ENCODE results near the gene FAM78A. TPM values are rescaled to one million over a fixed set of nuclear protein-coding genes. Genes with fewer than 3 reads are reported as not detected.

FAM78A gene
- polyA plus RNA-seq (2012; ENCODE audit: low read depth, missing spikeins): 11.3 TPM

GRCh38 chr9:131276094-131276888 lies at the start of gene FAM78A:
Gene FAM78A (minus strand): TSS chr9:131276510. CDS start chr9:131276179, 331 bp downstream.
- 0 out of 2 replicates have a peak, but pooled peaks have one; percentile 22 for TF ChIP-seq SPI1 (IDR thresholded peaks at IDR 0.05; ENCODE audit: low read depth, low read length)
- no peak for TF ChIP-seq PAX5 (IDR thresholded peaks at IDR 0.05; ENCODE audit: insufficient read depth, low read length, severe bottlenecking)
- no peak for DNase-seq (ENCODE audit: insufficient read length, low spot score)
- no peak for FAIRE-seq

GRCh38 chr9:131324736-131325679 lies 48.7 kb upstream of the FAM78A start:
- FAIRE-seq (no peak), DNase-seq (ENCODE audit: insufficient read length, low spot score) (no peak)
- TF ChIP-seq POLR2AphosphoS5 (IDR thresholded peaks at IDR 0.05; ENCODE audit: low read depth, low read length) (no peak), PAX5 (IDR thresholded peaks at IDR 0.05; ENCODE audit: insufficient read depth, low read length, severe bottlenecking) (no peak), POU2F2 (IDR thresholded peaks at IDR 0.05; ENCODE audit: low read depth, low read length) (no peak), SPI1 (IDR thresholded peaks at IDR 0.05; ENCODE audit: low read depth, low read length) (no peak)

- FAIRE-seq (no peak), DNase-seq (ENCODE audit: insufficient read length, low spot score) (no peak)
- TF ChIP-seq PAX5 (IDR thresholded peaks at IDR 0.05; ENCODE audit: insufficient read depth, low read length, severe bottlenecking) (no peak), POU2F2 (IDR thresholded peaks at IDR 0.05; ENCODE audit: low read depth, low read length) (no peak), TAF1 (IDR thresholded peaks at IDR 0.05; ENCODE audit: low read depth, low read length) (no peak)
Observed at GRCh38 chr9:131323629-131324028, 47.3 kb upstream of the FAM78A start.

GRCh38 chr9:131320031-131320685 lies 43.8 kb upstream of the FAM78A start:
- no peak for FAIRE-seq
- no peak for DNase-seq (ENCODE audit: insufficient read length, low spot score)
- no peak for TF ChIP-seq TAF1 (IDR thresholded peaks at IDR 0.05; ENCODE audit: low read depth, low read length)
- TF ChIP-seq POU2F2 (IDR thresholded peaks at IDR 0.05; ENCODE audit: low read depth, low read length): no peak
- TF ChIP-seq POLR2A (IDR thresholded peaks at IDR 0.05; ENCODE audit: low read depth, low read length): no peak
- TF ChIP-seq POLR2AphosphoS5 (IDR thresholded peaks at IDR 0.05; ENCODE audit: low read depth, low read length): no peak
- TF ChIP-seq SPI1 (IDR thresholded peaks at IDR 0.05; ENCODE audit: low read depth, low read length): no peak
- no peak for TF ChIP-seq PAX5 (IDR thresholded peaks at IDR 0.05; ENCODE audit: insufficient read depth, low read length, severe bottlenecking)

- DNase-seq (ENCODE audit: insufficient read length, low spot score): no peak
- no peak for FAIRE-seq
- TF ChIP-seq TAF1 (IDR thresholded peaks at IDR 0.05; ENCODE audit: low read depth, low read length): no peak
- TF ChIP-seq POLR2A (IDR thresholded peaks at IDR 0.05; ENCODE audit: low read depth, low read length): no peak
- no peak for TF ChIP-seq PAX5 (IDR thresholded peaks at IDR 0.05; ENCODE audit: insufficient read depth, low read length, severe bottlenecking)
- TF ChIP-seq SPI1 (IDR thresholded peaks at IDR 0.05; ENCODE audit: low read depth, low read length): no peak
- TF ChIP-seq POLR2AphosphoS5 (IDR thresholded peaks at IDR 0.05; ENCODE audit: low read depth, low read length): no peak
- no peak for TF ChIP-seq POU2F2 (IDR thresholded peaks at IDR 0.05; ENCODE audit: low read depth, low read length)
Observed at GRCh38 chr9:131319486-131319885, 43.2 kb upstream of the FAM78A start.

- TF ChIP-seq POLR2A (IDR thresholded peaks at IDR 0.05; ENCODE audit: low read depth, low read length) (no peak), TAF1 (IDR thresholded peaks at IDR 0.05; ENCODE audit: low read depth, low read length) (no peak), SPI1 (IDR thresholded peaks at IDR 0.05; ENCODE audit: low read depth, low read length) (no peak), POU2F2 (IDR thresholded peaks at IDR 0.05; ENCODE audit: low read depth, low read length) (no peak), POLR2AphosphoS5 (IDR thresholded peaks at IDR 0.05; ENCODE audit: low read depth, low read length) (no peak), PAX5 (IDR thresholded peaks at IDR 0.05; ENCODE audit: insufficient read depth, low read length, severe bottlenecking) (no peak)
- FAIRE-seq (no peak), DNase-seq (ENCODE audit: insufficient read length, low spot score) (no peak)
Observed at GRCh38 chr9:131318231-131319085, 42.1 kb upstream of the FAM78A start.

GRCh38 chr9:131312822-131313770 lies 36.8 kb upstream of the FAM78A start:
- DNase-seq (ENCODE audit: insufficient read length, low spot score): no peak
- TF ChIP-seq PAX5 (IDR thresholded peaks at IDR 0.05; ENCODE audit: insufficient read depth, low read length, severe bottlenecking): no peak
- no peak for TF ChIP-seq SPI1 (IDR thresholded peaks at IDR 0.05; ENCODE audit: low read depth, low read length)
- TF ChIP-seq POU2F2 (IDR thresholded peaks at IDR 0.05; ENCODE audit: low read depth, low read length): no peak
- FAIRE-seq: no peak

- FAIRE-seq: no peak
- no peak for DNase-seq (ENCODE audit: insufficient read length, low spot score)
- no peak for TF ChIP-seq TAF1 (IDR thresholded peaks at IDR 0.05; ENCODE audit: low read depth, low read length)
- TF ChIP-seq SPI1 (IDR thresholded peaks at IDR 0.05; ENCODE audit: low read depth, low read length): no peak
- no peak for TF ChIP-seq POLR2AphosphoS5 (IDR thresholded peaks at IDR 0.05; ENCODE audit: low read depth, low read length)
- TF ChIP-seq PAX5 (IDR thresholded peaks at IDR 0.05; ENCODE audit: insufficient read depth, low read length, severe bottlenecking): no peak
- no peak for TF ChIP-seq POU2F2 (IDR thresholded peaks at IDR 0.05; ENCODE audit: low read depth, low read length)
- TF ChIP-seq POLR2A (IDR thresholded peaks at IDR 0.05; ENCODE audit: low read depth, low read length): no peak
Observed at GRCh38 chr9:131312246-131312645, 35.9 kb upstream of the FAM78A start.

Measured in GM12891 (cell line).